GM18909 (cell line): ENCODE measurements around the gene SHISA7.

Source experiments
- ATAC-seq: cut with Tn5 transposase; IDR thresholded peaks from one replicate; pipeline ENCODE4 v1.9.1; 2021; ENCODE audit warnings: mild to moderate bottlenecking; ENCODE audit not compliant: unreplicated experiment, poor library complexity

SHISA7 gene

GRCh38 chr19:55482156-55482961 is 39.3 kb upstream of the SHISA7 start:
- ATAC-seq: no peak

GRCh38 chr19:55481794-55482155 is 38.7 kb upstream of the SHISA7 start:
- ATAC-seq: no peak

- ATAC-seq: no peak
These were observed 38.2 kb upstream of the SHISA7 start for GRCh38 chr19:55481148-55481793.

- no peak for ATAC-seq
These were observed 36.5 kb upstream of the SHISA7 start for GRCh38 chr19:55479451-55480230.

- no peak for ATAC-seq
These were observed 35.9 kb upstream of the SHISA7 start for GRCh38 chr19:55479045-55479444.

GRCh38 chr19:55478364-55478763 is 35.3 kb upstream of the SHISA7 start:
- no peak for ATAC-seq

GRCh38 chr19:55477905-55478304 is 34.8 kb upstream of the SHISA7 start:
- no peak for ATAC-seq

- ATAC-seq: peak; percentile 91
These were observed 33.1 kb upstream of the SHISA7 start, which contains the start of gene ZNF628 for GRCh38 chr19:55476100-55476775. ZNF628 (plus strand) TSS chr19:55476617; CDS start chr19:55479911, 3,294 bp downstream.

- no peak for ATAC-seq
These were observed 31.5 kb upstream of the SHISA7 start for GRCh38 chr19:55474269-55475265.

GRCh38 chr19:55473225-55474012 is 30.3 kb upstream of the SHISA7 start:
- no peak for ATAC-seq

GRCh38 chr19:55472463-55472862 is 29.4 kb upstream of the SHISA7 start:
- no peak for ATAC-seq

- ATAC-seq: no peak
These were observed 28.2 kb upstream of the SHISA7 start for GRCh38 chr19:55471266-55471665.

GRCh38 chr19:55468054-55468393 is 24.9 kb upstream of the SHISA7 start:
- no peak for ATAC-seq

GRCh38 chr19:55467236-55468053 is 24.3 kb upstream of the SHISA7 start:
- ATAC-seq: no peak

GRCh38 chr19:55466241-55466614 is 23.1 kb upstream of the SHISA7 start:
- ATAC-seq: no peak

GRCh38 chr19:55465460-55466240 is 22.6 kb upstream of the SHISA7 start:
- ATAC-seq: no peak

- ATAC-seq: no peak
These were observed 21.6 kb upstream of the SHISA7 start, which contains the start of gene C19orf85 for GRCh38 chr19:55464662-55465054. C19orf85 (minus strand) TSS chr19:55464751; CDS start chr19:55464554, 197 bp downstream.
